LoVo (cell line): ENCODE data around the gene AKAP6.

Experiments
- DNase-seq: peaks from one replicate; pipeline ENCODE4 v3.0.0-alpha.2; 2016; ENCODE audit warnings: low spot score

The AKAP6 gene, protein sequence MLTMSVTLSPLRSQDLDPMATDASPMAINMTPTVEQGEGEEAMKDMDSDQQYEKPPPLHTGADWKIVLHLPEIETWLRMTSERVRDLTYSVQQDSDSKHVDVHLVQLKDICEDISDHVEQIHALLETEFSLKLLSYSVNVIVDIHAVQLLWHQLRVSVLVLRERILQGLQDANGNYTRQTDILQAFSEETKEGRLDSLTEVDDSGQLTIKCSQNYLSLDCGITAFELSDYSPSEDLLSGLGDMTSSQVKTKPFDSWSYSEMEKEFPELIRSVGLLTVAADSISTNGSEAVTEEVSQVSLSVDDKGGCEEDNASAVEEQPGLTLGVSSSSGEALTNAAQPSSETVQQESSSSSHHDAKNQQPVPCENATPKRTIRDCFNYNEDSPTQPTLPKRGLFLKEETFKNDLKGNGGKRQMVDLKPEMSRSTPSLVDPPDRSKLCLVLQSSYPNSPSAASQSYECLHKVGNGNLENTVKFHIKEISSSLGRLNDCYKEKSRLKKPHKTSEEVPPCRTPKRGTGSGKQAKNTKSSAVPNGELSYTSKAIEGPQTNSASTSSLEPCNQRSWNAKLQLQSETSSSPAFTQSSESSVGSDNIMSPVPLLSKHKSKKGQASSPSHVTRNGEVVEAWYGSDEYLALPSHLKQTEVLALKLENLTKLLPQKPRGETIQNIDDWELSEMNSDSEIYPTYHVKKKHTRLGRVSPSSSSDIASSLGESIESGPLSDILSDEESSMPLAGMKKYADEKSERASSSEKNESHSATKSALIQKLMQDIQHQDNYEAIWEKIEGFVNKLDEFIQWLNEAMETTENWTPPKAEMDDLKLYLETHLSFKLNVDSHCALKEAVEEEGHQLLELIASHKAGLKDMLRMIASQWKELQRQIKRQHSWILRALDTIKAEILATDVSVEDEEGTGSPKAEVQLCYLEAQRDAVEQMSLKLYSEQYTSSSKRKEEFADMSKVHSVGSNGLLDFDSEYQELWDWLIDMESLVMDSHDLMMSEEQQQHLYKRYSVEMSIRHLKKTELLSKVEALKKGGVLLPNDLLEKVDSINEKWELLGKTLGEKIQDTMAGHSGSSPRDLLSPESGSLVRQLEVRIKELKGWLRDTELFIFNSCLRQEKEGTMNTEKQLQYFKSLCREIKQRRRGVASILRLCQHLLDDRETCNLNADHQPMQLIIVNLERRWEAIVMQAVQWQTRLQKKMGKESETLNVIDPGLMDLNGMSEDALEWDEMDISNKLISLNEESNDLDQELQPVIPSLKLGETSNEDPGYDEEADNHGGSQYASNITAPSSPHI (N-terminal part only)

DNA sequence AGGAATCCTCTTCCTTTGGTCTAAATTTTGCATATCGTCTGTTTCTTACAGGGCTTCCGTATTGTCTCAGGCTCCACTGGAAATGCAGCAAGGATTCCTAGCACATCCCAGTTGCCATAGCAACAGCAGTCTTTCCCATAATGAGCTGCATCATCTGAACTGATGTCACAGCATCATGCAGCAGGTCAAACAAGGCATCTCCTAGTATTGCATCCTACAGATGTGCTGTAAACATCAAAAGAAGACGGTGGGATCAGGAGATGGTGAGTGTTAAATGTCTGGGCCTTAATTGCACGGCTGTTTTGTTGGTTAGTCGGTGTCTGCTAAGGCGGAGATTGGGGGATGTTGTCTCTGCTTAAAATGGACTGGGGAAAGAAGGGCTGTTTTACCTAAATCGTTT is at the start of gene AKAP6:
Gene AKAP6 (plus strand): TSS at position 153 of the 400 bp plus-strand sequence. CDS start 104,196 bp downstream, outside the sequence.
- DNase-seq, result no peak

DNA sequence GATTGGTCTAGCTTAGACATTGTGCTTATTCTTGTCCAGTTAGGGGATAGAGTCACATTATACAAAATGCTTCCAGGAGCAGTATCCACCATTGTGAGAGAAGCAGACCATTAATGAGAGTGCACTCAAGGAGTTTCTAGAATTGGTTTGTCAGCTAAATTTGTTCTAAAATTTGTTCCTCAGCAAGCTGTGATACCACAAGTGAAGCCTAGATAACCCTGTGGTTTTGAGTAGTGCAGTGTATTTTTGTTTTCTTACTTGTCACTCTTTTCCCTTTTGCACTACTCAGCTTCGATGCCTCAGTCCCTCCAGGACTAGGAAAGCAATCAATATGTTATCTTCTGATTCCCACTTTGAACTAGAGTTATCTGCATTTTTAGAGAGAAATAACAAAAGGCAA is 42.5 kb upstream of the AKAP6 start:
- DNase-seq, result no peak

DNA sequence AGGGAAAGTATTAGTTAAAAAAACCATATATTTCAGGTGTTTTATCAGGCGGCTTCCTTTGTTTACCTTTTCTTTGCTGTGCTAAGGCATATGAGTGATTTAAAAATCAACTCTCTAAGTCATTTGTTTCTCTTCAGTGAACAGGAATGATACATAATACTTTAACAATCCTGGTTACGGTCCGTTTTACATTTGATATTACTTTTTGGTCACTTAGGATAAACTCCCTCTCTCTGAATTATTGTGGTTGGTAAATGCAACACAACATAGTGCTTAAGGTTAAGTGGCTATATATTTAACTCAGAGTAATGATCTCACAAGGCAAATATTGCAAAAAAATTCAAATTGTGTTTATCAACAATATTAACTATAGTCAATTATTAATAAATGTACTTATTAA is 32.7 kb upstream of the AKAP6 start:
- no peak for DNase-seq

DNA sequence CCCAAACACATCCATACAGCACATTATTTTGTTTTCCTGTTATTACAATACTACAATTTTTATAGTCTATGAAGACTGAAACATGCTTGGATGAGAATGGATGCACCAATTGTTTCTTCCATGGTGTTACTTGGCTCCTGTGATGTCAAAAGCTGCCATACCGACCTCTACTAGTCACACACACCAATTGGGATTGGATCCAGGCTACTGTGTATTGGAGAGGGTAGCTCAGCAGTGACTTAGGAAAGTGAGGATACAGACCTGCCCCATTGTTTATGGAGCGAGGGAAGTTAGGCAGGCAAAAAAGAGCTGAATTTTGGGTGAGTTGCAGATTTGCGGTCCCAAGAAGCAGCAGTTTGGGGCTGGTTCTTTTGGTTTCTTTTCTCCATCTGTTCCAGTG is 30.8 kb upstream of the AKAP6 start:
- DNase-seq, result no peak

DNA sequence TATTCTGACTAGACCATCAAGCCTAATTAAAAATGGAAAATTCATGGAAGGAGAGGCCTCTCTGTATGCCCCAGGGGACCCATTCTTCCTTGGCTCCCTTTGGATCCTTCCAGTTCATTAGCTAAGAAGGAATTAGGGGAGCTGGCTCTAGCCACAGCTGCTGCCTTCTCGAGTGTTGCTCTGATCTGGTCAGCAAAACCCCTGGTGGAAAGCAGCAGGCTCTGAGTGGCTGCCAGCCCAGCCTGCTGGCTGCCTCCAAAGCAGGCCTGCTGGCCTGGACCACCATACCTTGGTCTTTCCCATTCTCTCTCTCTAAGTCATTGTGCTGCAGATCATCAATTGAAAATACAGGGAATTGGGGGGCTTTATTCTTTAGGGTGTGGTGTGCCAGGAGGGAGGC is 29.0 kb upstream of the AKAP6 start:
- DNase-seq, result no peak

DNA sequence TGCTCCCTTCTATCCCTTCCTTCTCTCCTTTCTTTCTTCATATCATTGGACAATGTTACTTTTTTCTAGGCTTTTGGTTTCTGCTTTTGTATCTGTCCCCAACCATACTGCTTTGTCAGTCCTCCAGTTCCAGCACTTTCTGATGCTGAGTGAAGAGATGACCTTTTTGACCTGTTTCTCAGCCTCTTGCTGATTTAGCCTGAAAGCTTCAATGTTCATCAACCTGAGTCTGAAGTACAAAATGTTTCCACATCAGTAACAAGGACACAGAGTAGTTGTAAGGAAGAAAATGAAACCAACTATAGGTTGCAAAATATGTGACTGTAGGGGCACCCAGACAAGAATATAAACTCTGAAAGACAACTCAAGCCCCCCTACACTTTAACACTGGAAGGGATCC is 25.2 kb upstream of the AKAP6 start:
- no peak for DNase-seq

DNA sequence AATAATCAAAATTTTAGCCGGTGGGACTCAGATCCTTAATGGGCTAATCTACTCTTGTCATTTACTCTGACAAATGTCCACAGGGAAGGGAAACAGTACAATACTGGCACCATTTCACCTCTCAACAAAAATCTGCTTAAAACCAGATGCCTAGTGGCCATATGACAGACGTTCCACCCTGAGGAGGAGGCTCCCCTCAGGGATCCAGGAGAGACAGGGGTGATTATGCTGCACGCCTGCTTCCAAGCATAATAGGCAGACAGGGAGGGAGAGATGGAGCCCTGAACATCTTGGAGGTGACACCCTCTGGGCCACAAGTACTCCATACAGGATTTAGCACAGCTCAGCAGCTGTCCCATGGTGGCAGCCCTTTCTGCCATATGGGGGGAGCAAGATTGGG is 24.8 kb upstream of the AKAP6 start:
- DNase-seq, result no peak

DNA sequence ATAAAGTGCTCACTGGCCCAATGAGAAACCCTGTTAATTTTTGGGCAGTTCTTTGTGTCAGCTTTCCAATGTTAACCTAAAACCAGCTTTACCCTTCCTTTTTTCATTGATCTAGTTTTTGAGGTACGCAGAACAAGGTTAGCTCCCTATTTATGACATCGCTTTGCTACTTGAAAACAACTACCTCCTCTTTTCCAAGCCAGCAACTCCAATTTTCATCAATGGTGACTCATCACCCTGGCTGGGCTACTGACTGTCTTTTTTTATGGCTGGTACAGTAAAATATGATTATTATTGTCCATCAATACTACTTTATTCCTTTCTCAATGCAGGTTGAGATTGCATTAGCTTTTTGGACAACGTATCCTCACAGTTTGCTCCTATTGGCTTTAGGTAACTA is 22.5 kb upstream of the AKAP6 start:
- no peak for DNase-seq

DNA sequence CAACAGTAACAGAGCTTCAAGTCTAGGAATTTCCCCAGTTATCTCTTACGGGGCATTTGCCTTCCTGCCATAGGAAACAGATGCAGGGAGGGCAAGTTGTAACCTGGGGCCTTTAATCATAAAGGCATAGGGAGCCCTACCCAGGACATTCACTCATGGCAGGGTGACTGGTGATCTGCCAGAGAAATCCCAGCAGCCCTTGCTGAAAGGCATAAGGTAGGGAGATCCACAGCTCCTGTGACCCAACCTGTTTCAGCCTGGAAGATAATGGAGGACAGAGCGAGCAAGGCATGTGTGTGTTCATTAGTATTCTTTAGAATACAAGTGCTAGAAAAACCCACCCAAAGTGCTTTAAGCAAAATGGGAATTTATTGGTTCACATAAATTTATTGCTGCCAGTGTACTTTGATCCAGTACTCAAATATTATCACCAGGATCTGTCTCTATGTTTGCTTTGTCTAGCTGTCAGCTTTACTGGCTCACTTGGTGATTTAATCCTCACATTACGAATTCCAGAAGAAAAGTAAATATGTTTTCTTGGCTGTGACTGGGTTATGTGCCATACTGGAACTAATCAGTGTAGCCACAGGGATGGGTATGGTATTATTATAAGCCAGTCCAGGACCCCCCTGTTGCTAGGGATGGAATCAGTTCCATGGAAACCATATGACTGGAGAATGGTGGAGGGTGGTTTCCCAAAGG is 21.1 kb upstream of the AKAP6 start:
- peak; percentile 73 for DNase-seq

DNA sequence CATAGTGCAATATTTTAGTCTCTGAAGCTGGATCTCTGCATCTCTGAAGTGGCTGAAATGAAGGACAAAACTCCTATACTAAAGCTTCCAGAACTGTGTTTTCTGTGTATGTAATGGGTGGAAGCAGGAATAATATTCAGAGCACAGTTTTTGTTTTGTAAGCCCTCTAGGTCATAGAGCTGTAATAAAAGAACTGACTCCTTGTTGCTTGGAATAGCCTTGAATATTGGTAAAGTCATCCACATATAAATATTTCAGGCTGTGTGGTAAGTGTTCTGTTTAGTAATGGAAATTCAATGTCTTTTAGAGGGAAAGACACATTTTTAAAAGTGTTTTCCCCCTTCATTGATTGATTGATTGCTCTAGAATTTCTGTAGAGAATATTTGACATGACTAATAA is 18.2 kb upstream of the AKAP6 start:
- DNase-seq, result no peak

DNA sequence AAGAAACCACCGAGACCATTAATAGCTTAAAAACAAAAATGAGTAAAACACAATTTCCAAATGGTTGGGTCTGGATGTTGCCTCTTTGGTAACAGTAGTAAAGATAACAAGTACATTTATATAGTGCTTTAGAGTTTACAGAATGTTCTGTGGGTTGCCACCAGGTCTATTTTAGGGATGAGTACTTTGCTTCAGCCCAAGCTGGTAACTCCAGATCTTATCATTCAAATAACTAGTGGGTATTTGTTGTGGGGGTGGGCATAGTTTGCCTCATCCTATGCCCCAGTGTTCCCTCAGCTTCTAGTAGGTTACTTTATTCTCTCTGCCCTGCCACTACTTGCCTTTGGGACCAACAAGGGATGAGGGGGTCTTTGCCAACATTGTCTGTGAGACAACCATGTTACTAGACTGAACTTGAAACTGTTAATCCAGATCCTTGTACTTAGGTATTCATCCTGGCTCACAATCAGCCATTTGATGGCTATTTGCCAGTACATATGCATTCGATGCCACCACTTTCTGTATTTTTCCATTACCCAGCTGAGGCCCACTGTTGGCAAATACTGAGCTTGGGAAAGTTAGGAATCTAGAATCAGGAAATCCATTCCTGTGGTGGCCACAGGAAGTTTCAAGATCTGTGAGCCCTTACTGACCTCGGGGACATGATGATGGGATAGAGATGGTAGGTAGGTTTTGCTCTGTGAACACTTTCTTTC is 17.6 kb upstream of the AKAP6 start:
- DNase-seq, result no peak

DNA sequence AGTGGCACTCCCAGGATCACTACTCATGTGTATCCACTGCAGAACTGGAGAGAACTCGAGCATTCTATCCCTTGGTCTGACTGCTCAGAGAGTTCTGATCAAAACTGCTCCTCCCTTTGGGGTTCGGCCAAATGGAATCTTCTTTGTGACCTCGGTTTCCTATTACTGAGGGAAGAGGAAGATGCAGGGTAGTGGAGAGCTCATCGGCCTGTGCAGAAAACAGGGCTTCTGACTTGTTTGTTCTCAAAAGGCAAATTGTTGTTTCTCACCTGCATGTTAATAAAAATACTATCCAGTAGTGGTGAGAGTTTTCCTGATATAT is 17.1 kb upstream of the AKAP6 start:
- DNase-seq, result no peak

DNA sequence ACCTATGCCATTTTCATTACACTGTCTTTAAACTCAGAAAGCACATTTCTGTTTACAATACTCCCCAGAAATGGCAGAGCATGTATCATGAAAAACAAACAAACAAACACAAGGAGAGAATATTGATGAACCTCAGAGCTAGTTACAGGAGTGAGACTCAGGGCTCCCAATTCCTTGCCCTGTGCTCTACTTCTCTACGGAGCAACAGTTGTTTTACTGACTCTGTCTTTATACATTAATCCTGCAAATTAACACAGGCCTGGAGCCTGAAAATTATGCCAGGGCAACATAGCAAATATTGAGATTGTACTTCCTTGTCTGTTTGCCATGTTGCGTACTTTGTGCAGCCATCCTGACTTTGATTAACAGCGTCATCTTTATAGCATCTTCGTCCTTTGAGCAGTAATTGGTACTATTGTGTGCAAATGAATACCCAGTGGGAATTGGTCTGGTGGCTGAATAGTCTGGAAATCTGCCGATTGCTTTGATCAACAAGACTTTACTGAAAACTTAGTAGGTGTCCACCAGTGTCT is 15.2 kb upstream of the AKAP6 start:
- DNase-seq, result no peak

DNA sequence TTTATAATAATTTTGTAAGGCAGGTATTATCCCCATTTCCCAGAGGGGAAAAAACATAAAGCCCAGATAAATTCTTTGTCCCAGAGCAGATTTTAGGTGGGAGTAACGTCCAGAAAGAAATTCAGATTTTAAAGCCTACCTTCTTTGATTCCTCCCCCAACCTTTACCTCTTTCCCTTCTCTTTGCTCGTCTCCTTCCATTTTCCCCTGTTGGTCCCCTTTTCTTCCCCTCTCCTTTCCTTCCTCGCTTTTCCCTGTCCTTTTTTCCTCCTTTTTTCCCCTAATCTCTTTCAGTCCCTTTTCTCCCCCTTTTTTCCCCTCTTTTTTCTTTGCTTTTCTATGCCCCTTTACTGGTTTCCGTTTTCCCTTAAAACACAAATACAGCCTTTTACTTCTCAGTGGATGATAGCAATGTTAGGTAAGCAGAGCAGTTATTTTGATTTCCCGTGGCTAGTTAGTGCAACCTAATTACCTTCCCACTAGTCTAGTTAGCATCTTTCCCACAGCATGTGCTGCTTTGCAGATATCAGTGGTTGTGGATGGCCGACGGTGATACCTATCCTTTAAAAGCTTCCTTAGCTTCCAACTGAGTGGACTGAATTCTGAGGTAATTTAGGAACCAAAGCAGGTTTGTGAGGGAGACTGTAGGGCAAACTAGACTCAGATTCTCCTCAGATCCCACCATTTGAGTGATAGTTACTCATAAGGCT is 10.9 kb upstream of the AKAP6 start:
- no peak for DNase-seq

DNA sequence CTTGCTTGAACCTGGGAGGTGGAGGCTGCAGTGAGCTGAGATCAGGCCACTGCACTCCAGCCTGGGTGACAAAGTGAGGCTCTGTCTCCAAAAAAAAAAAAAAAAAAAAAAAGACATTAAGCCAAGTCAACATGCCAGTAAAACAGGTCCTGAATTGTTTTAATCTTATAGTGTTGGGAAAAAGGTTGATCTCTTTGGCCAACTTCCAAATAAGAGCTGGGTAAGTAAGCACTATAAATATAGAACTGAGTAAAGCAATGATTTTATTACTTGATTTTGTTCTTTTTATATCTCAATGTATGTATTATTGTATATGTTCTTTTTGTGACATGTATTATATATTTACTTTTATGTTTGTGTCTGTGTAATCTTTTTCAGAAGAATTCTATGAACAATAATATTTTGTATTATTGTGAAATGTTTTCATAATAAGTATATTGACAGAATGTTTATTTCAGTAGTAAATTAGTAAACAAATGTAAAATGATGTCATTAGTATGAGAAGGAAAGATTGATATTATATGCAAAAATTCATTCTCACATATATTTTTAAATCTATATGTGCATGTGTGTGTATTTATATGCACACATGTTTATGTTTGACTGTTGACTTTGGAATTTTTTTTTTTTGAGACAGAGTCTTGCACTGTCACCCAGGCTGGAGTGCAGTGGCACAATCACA is 9.6 kb upstream of the AKAP6 start:
- peak; percentile 70 for DNase-seq

DNA sequence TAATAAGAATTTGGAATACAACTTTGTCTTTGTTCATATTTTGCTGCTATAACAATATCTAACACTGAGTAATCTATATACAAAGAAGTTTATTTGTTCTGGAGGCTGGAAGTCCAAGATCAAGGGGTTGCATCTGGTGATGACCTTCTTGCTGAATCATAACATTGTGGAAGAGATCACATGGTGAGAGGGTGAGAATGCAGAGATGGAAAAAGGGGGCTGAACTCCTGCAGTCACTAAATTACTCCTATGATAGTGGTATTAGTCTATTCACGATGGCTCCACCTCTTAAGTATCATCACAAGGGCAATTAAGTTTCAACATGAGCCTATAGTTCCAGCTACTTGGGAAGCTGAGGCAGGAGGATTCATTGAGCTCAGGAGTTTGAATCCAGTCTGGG is 4.5 kb upstream of the AKAP6 start:
- DNase-seq, result no peak

DNA sequence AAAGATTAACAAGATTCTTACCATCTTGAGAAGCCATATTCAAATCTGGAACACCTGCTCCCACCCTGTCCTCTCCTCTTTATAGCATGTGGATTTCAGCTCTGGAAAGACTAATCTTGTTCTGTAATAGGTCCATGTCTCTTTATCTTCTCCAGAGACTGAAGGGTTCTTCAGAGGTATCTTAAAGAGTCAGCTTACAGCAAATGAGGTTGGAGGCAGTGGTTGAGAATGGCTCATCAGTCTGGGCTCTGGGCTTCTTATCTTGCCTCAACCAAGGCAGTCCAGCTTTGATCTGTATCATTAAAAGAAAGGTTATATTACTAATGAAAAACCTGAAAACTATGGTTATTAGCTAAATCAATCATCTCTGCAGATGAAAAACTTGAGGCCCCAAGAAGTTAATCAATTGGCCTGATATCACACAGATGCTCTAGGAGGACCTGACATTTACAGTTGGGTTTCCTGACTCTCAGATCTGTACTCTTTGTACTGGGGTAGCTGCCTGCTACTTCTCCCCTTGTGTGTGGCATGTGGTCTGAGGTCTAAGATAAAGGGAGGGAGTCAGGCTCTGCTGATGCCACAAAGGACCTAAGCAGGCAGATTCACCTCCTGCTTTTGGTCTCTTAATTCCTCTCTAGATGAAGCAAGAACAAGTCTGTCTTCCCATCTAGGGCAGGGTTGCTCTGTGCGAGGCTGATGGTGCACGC is 1.7 kb upstream of the AKAP6 start:
- no peak for DNase-seq

DNA sequence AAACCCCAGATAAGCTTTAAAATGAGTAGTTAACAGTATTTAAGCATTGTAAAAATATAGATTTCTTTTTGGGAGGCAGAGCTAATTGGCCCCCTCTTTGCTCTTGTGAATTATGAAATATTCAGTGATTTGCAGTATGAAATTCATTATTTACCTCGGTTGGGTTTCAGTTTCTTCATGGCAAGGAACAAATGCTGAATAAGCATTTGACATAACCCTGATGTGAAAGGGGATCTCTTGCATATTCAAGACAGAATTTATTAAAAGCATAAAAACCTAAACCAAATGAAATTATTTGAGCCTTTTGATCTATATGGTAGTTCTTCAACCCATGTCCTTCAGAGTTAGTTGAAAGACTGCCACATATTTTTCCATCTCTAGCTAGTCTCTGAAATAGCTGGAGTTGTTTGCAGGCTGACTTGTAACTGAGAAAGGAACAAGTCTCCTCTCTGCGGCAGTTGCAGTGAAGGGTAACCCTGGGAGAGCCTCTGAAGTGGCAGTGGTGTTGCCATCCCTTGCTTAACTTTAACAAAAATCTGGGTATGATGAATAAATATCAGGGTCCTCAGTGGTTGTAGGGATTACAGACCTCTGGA is 690 bp downstream of the AKAP6 start:
- DNase-seq, result no peak
